22Rv1 (cell line): ENCODE measurements around the gene ERF.

Experiments
- CTCF ChIP-seq: fragments of 450-650 bp; IDR thresholded peaks from 2 replicates; pipeline ENCODE4 v1.5.1; 2017; ENCODE audit warnings: mild to moderate bottlenecking
- ZFX ChIP-seq: fragments of 450-650 bp; IDR thresholded peaks from 2 replicates; pipeline ENCODE4 v1.6.1; 2017; ENCODE audit warnings: antibody characterized with exemption, borderline replicate concordance

DNA sequence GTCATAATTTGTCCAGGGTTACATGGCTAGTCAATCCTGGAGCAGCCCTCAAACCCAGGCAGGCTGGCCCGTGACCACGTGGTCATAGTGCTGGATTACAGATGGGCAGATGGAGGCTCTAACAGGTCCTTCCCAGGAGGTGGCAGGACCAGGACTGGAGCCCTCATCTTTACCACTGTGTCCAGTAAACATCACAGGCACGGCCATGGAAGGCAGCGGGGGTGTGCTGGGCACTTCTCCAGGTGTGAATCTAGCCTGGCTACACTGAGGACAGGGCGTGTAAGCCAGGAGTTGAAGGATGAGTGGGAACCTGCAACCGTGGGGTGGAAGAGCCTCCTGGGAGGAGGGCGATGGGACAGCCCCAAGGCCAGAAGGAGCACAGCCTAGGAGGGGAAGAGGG lies 20.2 kb upstream of the ERF start:
- TF ChIP-seq CTCF (no peak), ZFX (no peak)
